Tibial nerve (tissue), 4 donors: Measurements from ENCODE around the gene GAS2L1. TPM values are rescaled to one million over a fixed set of nuclear protein-coding genes. Genes with fewer than 3 reads are reported as not detected.

Experiments
- DNase-seq, 2 donors: peaks; one replicate each; pipeline ENCODE4 v3.0.0-alpha.2; 2019; ENCODE audit warnings: low spot score in 2 of 2
- H3K27ac ChIP-seq, 4 donors: fragments of 200-600 bp; sonication (generic) in 3 of 4; one replicate each; pipeline ENCODE4 v1.5.1; 2017 to 2019; ENCODE audit warnings: mild to moderate bottlenecking in 1 of 4
- H3K27me3 ChIP-seq, 2 donors: fragments of 200-600 bp; sonication (generic) in 1 of 2; one replicate each; pipeline versions ENCODE4 v1.5.1 to v1.6.0; 2017 to 2019
- H3K36me3 ChIP-seq, 3 donors: fragments of 200-600 bp; sonication (generic); one replicate each; pipeline ENCODE4 v1.5.1; 2018 to 2019
- H3K4me1 ChIP-seq, 4 donors: fragments of 200-600 bp; sonication (generic) in 3 of 4; one replicate each; pipeline ENCODE4 v1.5.1; 2017 to 2019
- H3K4me3 ChIP-seq, 4 donors: fragments of 200-600 bp; sonication (generic) in 3 of 4; one replicate each; pipeline ENCODE4 v1.5.1; 2017 to 2019; ENCODE audit warnings: mild to moderate bottlenecking in 1 of 4, moderate library complexity in 1 of 4
- H3K9me3 ChIP-seq, 4 donors: fragments of 200-600 bp; sonication (generic) in 3 of 4; one replicate each; pipeline ENCODE4 v1.5.1; 2017 to 2019
- CTCF ChIP-seq, 5 experiments: fragments of 200-600 bp in 3 of 5; fragments of 450-650 bp in 2 of 5; sonication (generic) in 3 of 5; IDR thresholded peaks; one replicate each; pipeline ENCODE4 v1.5.1; 2016 to 2019; ENCODE audit warnings: antibody characterized with exemption in 5 of 5, mild to moderate bottlenecking in 3 of 5, moderate library complexity in 2 of 5
- EP300 ChIP-seq, 2 donors: sonication (generic); formaldehyde crosslinking; IDR thresholded peaks; one replicate each; pipeline ENCODE4 v1.6.1; 2017; ENCODE audit warnings: antibody characterized with exemption in 2 of 2, mild to moderate bottlenecking in 1 of 2
- POLR2A ChIP-seq, 2 donors: fragments of 450-650 bp; IDR thresholded peaks; one replicate each; pipeline ENCODE4 v1.6.1; 2017; ENCODE audit warnings: antibody characterized with exemption in 2 of 2, mild to moderate bottlenecking in 2 of 2, moderate library complexity in 2 of 2
- WGBS, 2 donors: methylation state at CpG; one replicate each; pipeline ENCODE4 v1.1.5; 2018; 5-methylcytosine and 5-hydroxymethylcytosine counted together
- total RNA-seq, 4 donors: library from RNA; depleted of rRNA; stranded (reverse); fragments of >200 nt; gene quantifications; one replicate each; pipeline ENCODE4 v1.1.0, GENCODE V29; 2016

GAS2L1 gene
- total RNA-seq, 4 donors from 2014 or later, result 30.3 to 43.5 (median 35.1) TPM

- peaks cover 0 to 55% (median 0%) of the 10 kb centered on the region in 3 donors for H3K36me3 ChIP-seq
- no peak for TF ChIP-seq POLR2A (IDR thresholded peaks at IDR 0.05)
- TF ChIP-seq CTCF (IDR thresholded peaks at IDR 0.05), result no peak
- no peak for TF ChIP-seq EP300 (IDR thresholded peaks at IDR 0.05)
These were observed 20.0 kb downstream of the GAS2L1 start for GRCh38 chr22:29326481-29326880.

GRCh38 chr22:29327089-29327764 lies 20.8 kb downstream of the GAS2L1 start:
- 42 to 56% methylated on average over 10 to 15 of the region's 15 CpGs for WGBS, 2 donors
- Histone ChIP-seq H3K36me3 (peaks cover 0 to 62% (median 0%) of the 10 kb centered on the region in 3 donors), H3K4me3 (no peak overlapping the region), H3K27me3 (no peaks in the 10 kb centered on the region), H3K4me1 (peaks cover 0 to 37% (median 0%) of the 10 kb centered on the region in 4 donors), H3K27ac (peak overlapping the region; percentile 25 to 85 (median 63)), H3K9me3 (no peaks in the 10 kb centered on the region)
- TF ChIP-seq POLR2A (IDR thresholded peaks at IDR 0.05) (no peak), EP300 (IDR thresholded peaks at IDR 0.05) (peak in 1 of 2 donors; percentile 42)
- no peak for DNase-seq

More at GRCh38 chr22:29326481-29326880, 20.0 kb downstream of the GAS2L1 start:
- no peak for DNase-seq
- Histone ChIP-seq H3K27me3 (no peaks in the 10 kb centered on the region), H3K9me3 (no peaks in the 10 kb centered on the region), H3K27ac (peak overlapping the region in 1 of 4 donors; percentile 85), H3K4me3 (no peak overlapping the region), H3K4me1 (peaks cover 0 to 37% (median 0%) of the 10 kb centered on the region in 4 donors)
- 83 to 84% methylated on average over 8 to 10 of the region's 10 CpGs for WGBS, 2 donors

- Histone ChIP-seq H3K9me3 (no peaks in the 10 kb centered on the region), H3K27ac (peak overlapping the region; percentile 25 to 85 (median 63)), H3K4me3 (no peak overlapping the region), H3K4me1 (peaks cover 0 to 37% (median 0%) of the 10 kb centered on the region in 4 donors), H3K27me3 (no peaks in the 10 kb centered on the region), H3K36me3 (peaks cover 0 to 71% (median 0%) of the 10 kb centered on the region in 3 donors)
- TF ChIP-seq CTCF (IDR thresholded peaks at IDR 0.05) (peak in 2 of 5 experiments; percentile 12 to 23), EP300 (IDR thresholded peaks at IDR 0.05) (no peak), POLR2A (IDR thresholded peaks at IDR 0.05) (no peak)
- DNase-seq, result no peak
- WGBS, 2 donors, result 67 to 82% methylated on average over 5 of the region's 5 CpGs
These were observed 21.6 kb downstream of the GAS2L1 start for GRCh38 chr22:29328055-29328454.

- Histone ChIP-seq H3K27me3 (no peaks in the 10 kb centered on the region), H3K27ac (peak overlapping the region; percentile 25 to 85 (median 63)), H3K9me3 (no peaks in the 10 kb centered on the region), H3K4me3 (no peak overlapping the region), H3K4me1 (peaks cover 0 to 37% (median 0%) of the 10 kb centered on the region in 4 donors), H3K36me3 (peaks cover 0 to 79% (median 0%) of the 10 kb centered on the region in 3 donors)
- 71 to 84% methylated on average over 28 to 33 of the region's 34 CpGs for WGBS, 2 donors
- TF ChIP-seq EP300 (IDR thresholded peaks at IDR 0.05) (peak in 1 of 2 donors; percentile 45), CTCF (IDR thresholded peaks at IDR 0.05) (no peak)
- no peak for DNase-seq
These were observed 22.4 kb downstream of the GAS2L1 start for GRCh38 chr22:29328566-29329500.

- Histone ChIP-seq H3K4me1 (peaks cover 0 to 37% (median 0%) of the 10 kb centered on the region in 4 donors), H3K9me3 (no peaks in the 10 kb centered on the region), H3K36me3 (peaks cover 0 to 86% (median 0%) of the 10 kb centered on the region in 3 donors), H3K4me3 (no peak overlapping the region), H3K27ac (peak overlapping the region; percentile 7 to 85 (median 34)), H3K27me3 (no peaks in the 10 kb centered on the region)
- WGBS, 2 donors, result 81 to 91% methylated on average over 10 to 11 of the region's 11 CpGs
- TF ChIP-seq EP300 (IDR thresholded peaks at IDR 0.05), result no peak
- TF ChIP-seq POLR2A (IDR thresholded peaks at IDR 0.05), result no peak
- TF ChIP-seq CTCF (IDR thresholded peaks at IDR 0.05), result no peak
- DNase-seq, result no peak
These were observed 23.1 kb downstream of the GAS2L1 start for GRCh38 chr22:29329581-29329980.
